ENCODE results near the gene MLYCD. TPM values are rescaled to one million over a fixed set of nuclear protein-coding genes. Genes with fewer than 3 reads are reported as not detected.

The MLYCD gene
- total and polyA plus RNA-seq, 4 donors, result 4.1 to 7.7 (median 4.8) TPM

DNA sequence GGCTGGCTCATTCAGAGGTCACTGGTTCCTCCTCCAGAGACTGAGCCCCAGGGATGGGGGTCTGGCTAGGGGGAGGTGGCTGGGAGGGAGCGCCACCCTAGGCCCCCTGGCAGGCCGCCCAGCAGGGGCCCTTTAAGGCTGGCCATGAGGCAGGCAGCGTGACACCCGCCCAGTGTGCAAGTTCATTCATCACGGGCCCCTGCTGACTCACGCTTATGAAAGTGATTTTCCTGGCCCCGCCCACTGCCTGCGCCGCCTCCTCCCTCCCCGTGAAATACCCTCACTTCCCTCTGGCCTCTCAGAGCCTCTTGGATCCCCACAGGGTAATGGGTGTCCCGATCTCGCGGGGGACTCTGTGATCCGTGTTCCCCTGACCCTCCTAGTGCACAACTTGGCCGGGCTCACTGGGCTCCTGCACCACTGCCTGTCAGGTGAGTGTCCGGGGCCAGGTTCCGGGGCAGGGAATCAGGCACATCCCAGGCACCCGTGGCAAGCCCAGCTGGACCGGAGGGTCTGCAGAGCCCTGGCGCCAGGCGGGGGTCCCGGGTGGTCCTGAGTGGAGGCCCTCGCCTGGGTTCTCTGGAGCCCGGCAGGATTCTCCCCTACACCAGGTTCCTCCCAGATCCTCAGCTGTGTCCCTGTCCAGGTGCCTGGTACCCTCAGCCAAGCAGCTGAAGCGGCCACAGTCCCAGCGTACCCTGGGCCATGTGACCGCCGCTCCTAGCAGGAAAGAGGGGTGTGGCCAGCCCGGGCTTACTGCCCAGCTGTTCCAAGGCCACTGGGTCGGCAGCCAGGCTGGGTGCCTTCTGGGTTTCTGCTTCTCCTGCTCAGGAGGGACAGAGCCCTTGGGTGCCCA is 54.3 kb downstream of the MLYCD start, which contains the start of gene OSGIN1:
Gene OSGIN1, plus strand, starts transcription at position 301 of the 856 bp plus-strand sequence. CDS start 4,432 bp downstream, outside the sequence.
- Histone ChIP-seq H3K4me3 (ENCODE audit: low read depth, low read length) (peak within 1 kb of the TSS; percentile 16), H3K4me1 (ENCODE audit: control insufficient read depth, insufficient read depth, low read length) (peaks cover 22% of the 10 kb centered on the region), H3K9me3 (ENCODE audit: control insufficient read depth, insufficient read depth, low read length) (no peaks in the 10 kb centered on the region), H3K36me3 (ENCODE audit: control insufficient read depth, insufficient read depth, low read length) (peaks cover 9% of the 10 kb centered on the region), H3K27me3 (ENCODE audit: control insufficient read depth, insufficient read depth, low read length) (peaks cover 7% of the 10 kb centered on the region), H3K27ac (ENCODE audit: low read depth, low read length) (no peak within 1 kb of the TSS)
- WGBS (ENCODE audit: insufficient coverage), result 35% methylated on average over 28 of the region's 30 CpGs
- peak in 1 of 6 donors; percentile 69 for DNase-seq (ENCODE audit: low read depth in 4 of 6, low spot score in 6 of 6)

DNA sequence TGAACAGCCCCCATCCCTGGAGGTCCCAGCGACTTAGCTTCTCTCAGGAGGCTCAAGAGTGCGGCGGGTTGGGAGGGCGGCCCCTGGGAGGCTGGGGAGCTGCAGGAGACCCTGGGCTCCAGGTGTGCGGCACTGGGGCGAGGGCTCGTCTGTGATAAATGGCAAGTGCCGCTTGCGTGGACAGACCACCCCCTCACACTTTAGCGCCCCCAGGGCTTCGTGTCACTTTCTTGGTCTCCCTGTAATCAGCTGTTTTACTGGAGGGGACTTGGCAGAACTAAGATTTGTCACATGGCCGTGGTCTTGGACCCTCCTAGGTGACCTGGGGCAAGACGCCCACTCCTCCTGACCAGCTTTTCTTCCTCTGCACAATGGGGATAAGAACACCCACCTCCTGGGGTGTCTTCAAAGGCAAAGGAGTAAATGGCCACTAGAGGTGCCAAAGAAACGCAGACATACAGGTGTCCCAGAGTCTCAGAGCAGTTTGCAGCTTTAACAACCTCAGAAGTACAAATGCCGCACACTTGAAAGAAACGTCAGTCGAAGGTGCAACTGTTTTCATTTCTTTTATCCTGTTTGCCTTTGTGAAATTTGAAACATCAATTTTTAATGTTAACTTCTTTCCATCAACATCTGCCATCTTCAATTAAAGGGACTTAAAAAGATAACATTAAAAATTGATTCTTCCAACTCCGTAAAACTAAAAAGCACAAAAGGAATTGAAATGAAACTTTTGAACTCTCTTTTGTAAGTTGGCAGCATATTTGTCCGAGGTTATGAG is 55.1 kb downstream of the MLYCD start:
- peak in 1 of 6 donors; percentile 41 for DNase-seq (ENCODE audit: low read depth in 4 of 6, low spot score in 6 of 6)
- peaks cover 7% of the 10 kb centered on the region for H3K27me3 ChIP-seq (ENCODE audit: control insufficient read depth, insufficient read depth, low read length)
- 78% methylated on average over 7 of the region's 19 CpGs for WGBS (ENCODE audit: insufficient coverage)
- H3K27ac ChIP-seq (ENCODE audit: low read depth, low read length), result no peak overlapping the region
- H3K4me1 ChIP-seq (ENCODE audit: control insufficient read depth, insufficient read depth, low read length), result peaks cover 22% of the 10 kb centered on the region
- no peaks in the 10 kb centered on the region for H3K9me3 ChIP-seq (ENCODE audit: control insufficient read depth, insufficient read depth, low read length)
- peaks cover 5% of the 10 kb centered on the region for H3K36me3 ChIP-seq (ENCODE audit: control insufficient read depth, insufficient read depth, low read length)
- H3K4me3 ChIP-seq (ENCODE audit: low read depth, low read length), result no peak overlapping the region

DNA sequence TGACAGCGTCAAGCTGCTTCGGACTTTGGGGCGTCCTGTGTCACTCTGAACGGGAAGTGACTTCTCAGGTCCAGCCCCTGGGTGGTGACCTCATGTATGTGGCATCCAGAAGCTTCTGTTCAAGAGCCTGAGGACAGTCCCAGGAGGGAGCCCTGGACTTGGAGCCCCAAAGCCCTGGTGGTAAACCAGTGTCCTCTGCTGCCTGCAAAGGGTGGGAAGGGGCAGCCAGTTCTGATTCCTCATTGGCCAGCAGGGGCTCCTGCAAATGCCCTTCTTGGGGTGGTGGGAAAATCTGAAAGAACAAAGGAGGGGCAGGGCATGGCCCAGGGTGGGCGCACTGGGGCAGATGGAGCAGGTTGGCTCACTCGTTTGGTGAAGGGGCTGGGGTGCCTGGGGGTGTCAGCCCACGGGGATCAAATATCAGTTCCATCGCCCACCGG is 55.7 kb downstream of the MLYCD start:
- H3K36me3 ChIP-seq (ENCODE audit: control insufficient read depth, insufficient read depth, low read length), result peaks cover 3% of the 10 kb centered on the region
- H3K27ac ChIP-seq (ENCODE audit: low read depth, low read length), result no peak overlapping the region
- 84% methylated on average over 8 of the region's 9 CpGs for WGBS (ENCODE audit: insufficient coverage)
- H3K4me1 ChIP-seq (ENCODE audit: control insufficient read depth, insufficient read depth, low read length), result peaks cover 22% of the 10 kb centered on the region
- peaks cover 7% of the 10 kb centered on the region for H3K27me3 ChIP-seq (ENCODE audit: control insufficient read depth, insufficient read depth, low read length)
- no peaks in the 10 kb centered on the region for H3K9me3 ChIP-seq (ENCODE audit: control insufficient read depth, insufficient read depth, low read length)
- no peak for DNase-seq (ENCODE audit: low read depth in 4 of 6, low spot score in 6 of 6)
- no peak overlapping the region for H3K4me3 ChIP-seq (ENCODE audit: low read depth, low read length)

DNA sequence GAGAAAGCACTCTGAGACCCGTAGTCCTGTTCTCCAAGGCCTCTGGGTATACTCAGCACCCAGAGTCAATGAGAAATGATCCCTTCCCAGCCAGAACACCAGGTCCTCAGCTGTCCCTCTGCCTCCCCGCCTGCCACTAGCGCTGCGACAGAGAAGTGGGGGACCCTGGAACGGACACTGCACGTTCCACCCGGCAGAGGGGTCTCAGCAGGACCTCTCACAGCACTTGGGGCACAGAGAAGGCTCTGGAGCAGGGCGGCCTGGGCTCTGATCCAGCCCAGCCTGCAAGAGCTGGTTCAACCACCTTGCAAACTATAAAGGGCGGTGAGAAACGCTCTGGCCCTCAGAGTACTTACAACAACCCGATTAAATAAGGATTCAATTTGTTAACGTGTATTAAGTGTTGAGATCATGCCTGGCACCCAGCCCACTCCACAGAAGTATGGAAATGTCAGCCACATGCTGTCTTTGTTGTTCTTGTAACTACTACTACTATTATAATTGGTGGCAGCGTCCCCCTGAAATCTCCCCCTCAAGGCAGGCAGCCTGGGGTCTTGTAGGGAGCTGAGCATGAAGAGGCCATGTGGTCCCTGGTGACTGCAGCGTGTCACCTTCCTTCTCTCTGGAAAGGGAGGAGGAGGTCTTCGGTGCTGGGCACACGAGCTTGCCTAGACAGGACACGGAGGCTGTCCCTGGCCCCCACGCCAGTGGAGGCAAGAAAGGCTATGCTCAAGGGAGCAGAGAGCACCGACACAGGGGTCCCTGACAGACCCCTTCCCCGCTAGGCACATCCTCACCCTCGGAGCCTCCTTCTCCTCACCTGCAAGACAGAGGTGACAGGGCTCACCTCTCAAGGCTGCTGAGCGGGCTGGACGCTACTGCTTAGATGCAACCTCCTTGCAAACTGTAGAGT is 56.6 kb downstream of the MLYCD start:
- H3K27ac ChIP-seq (ENCODE audit: low read depth, low read length), result no peak overlapping the region
- no peak for DNase-seq (ENCODE audit: low read depth in 4 of 6, low spot score in 6 of 6)
- H3K27me3 ChIP-seq (ENCODE audit: control insufficient read depth, insufficient read depth, low read length), result peaks cover 7% of the 10 kb centered on the region
- no peaks in the 10 kb centered on the region for H3K9me3 ChIP-seq (ENCODE audit: control insufficient read depth, insufficient read depth, low read length)
- H3K36me3 ChIP-seq (ENCODE audit: control insufficient read depth, insufficient read depth, low read length), result peaks cover 7% of the 10 kb centered on the region
- 82% methylated on average over 12 of the region's 23 CpGs for WGBS (ENCODE audit: insufficient coverage)
- no peak overlapping the region for H3K4me3 ChIP-seq (ENCODE audit: low read depth, low read length)
- peaks cover 22% of the 10 kb centered on the region for H3K4me1 ChIP-seq (ENCODE audit: control insufficient read depth, insufficient read depth, low read length)

DNA sequence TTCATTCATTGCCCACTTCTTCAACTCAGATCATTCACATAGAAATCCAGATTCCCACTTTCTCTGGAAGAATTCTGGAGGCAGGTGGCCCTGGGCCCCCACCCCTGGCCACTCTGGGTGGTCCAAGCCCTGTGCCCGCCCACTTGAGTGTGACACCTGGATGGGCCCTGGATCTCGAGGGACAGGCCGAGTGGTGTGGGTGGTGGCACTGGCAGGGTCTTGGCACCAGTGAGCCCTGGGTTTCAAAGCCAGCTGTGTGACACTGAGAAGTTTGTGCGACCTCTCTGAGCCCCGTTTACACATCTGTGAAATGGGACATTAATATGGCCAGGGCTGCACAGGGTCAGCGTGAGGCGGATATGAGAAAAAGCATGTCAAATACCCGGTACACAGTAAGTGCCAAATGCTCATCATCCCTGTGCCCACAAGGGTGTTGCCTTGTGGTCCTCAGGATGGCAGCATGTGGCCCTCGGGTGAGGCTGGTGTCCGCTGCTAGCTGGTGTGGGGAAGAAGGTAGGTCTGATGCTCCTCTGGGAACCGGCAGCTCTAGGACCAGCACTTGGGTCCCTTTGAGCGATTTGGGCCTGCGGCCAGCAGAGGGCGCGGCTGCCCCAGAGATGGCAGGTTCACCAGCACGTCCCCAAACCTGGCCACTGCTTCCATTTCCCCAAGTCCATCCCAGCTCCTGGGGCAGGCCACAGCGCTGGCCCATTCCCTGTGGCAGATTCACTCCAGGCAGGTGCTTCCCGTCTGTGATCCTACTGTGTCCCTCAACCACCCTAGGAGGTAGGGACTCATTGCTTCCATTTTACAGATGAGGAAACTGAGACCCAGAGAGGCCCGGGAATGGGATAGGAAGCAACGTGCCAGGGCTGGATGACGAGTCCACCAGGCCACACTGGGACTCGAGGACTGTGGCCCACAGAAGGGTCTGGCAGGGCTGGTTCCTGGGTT is 57.7 kb downstream of the MLYCD start:
- Histone ChIP-seq H3K27ac (ENCODE audit: low read depth, low read length) (no peak overlapping the region), H3K27me3 (ENCODE audit: control insufficient read depth, insufficient read depth, low read length) (peaks cover 7% of the 10 kb centered on the region), H3K4me3 (ENCODE audit: low read depth, low read length) (no peak overlapping the region), H3K36me3 (ENCODE audit: control insufficient read depth, insufficient read depth, low read length) (peaks cover 12% of the 10 kb centered on the region), H3K9me3 (ENCODE audit: control insufficient read depth, insufficient read depth, low read length) (no peaks in the 10 kb centered on the region), H3K4me1 (ENCODE audit: control insufficient read depth, insufficient read depth, low read length) (peaks cover 22% of the 10 kb centered on the region)
- 50% methylated on average over 22 of the region's 22 CpGs for WGBS (ENCODE audit: insufficient coverage)
- DNase-seq (ENCODE audit: low read depth in 4 of 6, low spot score in 6 of 6), result peak in 5 of 6 donors; percentile 43 to 91 (median 48)

DNA sequence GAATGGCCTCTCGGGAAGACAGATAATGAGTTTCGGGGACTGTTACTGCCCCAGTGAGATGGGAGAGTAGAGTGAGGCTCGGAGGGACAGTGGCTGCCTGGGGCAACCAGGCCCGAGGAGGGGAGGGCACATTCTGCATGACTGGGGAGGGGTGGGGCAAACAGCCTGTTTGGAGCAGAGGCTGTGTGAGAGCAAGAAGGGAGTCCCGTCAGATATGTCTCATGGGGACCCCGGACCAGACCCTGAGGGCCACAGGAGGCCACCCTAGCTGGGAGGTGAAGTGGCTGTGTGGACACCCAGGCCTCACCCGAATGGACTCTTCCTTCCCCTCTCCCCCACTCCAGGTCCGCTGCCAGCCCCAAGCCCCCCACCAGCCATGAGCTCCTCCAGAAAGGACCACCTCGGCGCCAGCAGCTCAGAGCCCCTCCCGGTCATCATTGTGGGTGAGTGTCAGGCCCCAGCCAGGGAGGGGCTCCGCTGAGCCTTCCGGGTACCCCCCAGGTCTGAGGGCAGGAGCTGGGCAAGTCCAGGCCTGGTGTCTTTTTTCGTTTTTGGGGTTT is 58.5 kb downstream of the MLYCD start:
- H3K4me3 ChIP-seq (ENCODE audit: low read depth, low read length), result no peak overlapping the region
- DNase-seq (ENCODE audit: low read depth in 4 of 6, low spot score in 6 of 6), result no peak
- H3K36me3 ChIP-seq (ENCODE audit: control insufficient read depth, insufficient read depth, low read length), result peaks cover 12% of the 10 kb centered on the region
- no peaks in the 10 kb centered on the region for H3K9me3 ChIP-seq (ENCODE audit: control insufficient read depth, insufficient read depth, low read length)
- peaks cover 7% of the 10 kb centered on the region for H3K27me3 ChIP-seq (ENCODE audit: control insufficient read depth, insufficient read depth, low read length)
- 84% methylated on average over 8 of the region's 14 CpGs for WGBS (ENCODE audit: insufficient coverage)
- peaks cover 22% of the 10 kb centered on the region for H3K4me1 ChIP-seq (ENCODE audit: control insufficient read depth, insufficient read depth, low read length)
- H3K27ac ChIP-seq (ENCODE audit: low read depth, low read length), result no peak overlapping the region

DNA sequence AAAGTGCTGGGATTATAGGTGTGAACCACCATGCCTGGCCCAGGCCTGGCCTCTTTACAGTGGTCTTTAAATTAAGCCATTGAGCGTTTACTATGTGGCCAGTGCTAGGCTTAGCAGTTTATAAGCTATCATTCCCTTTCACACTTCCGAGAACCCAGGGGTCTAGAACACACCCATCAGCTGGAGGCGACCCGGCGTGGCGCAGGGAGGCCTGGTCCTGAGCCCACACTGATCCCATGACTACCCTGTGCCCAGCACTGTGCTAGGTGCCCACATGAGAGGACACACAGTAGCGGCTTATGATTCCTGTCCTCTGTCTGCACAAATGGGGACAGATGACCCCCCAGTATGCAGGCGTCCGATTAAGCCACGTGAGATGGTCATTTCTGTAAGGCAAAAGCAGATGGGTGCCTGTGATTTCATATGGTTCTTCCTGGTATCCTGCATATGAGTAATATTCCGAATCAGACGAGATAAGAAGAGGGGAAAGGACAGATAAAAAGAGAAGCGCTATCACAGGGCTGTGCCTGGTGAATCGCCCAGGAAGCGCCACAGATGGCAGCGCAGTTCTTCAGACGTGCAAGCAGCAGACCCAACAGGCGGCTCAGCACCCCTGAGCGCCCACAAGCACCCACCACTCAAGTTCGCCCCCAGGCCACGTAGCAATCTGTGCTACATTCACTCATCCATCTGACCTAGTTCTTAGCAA is 59.4 kb downstream of the MLYCD start:
- H3K36me3 ChIP-seq (ENCODE audit: control insufficient read depth, insufficient read depth, low read length), result peaks cover 15% of the 10 kb centered on the region
- no peaks in the 10 kb centered on the region for H3K9me3 ChIP-seq (ENCODE audit: control insufficient read depth, insufficient read depth, low read length)
- H3K27me3 ChIP-seq (ENCODE audit: control insufficient read depth, insufficient read depth, low read length), result peaks cover under 1% of the 10 kb centered on the region
- no peak overlapping the region for H3K4me3 ChIP-seq (ENCODE audit: low read depth, low read length)
- DNase-seq (ENCODE audit: low read depth in 4 of 6, low spot score in 6 of 6), result no peak
- no peak overlapping the region for H3K27ac ChIP-seq (ENCODE audit: low read depth, low read length)
- peaks cover 14% of the 10 kb centered on the region for H3K4me1 ChIP-seq (ENCODE audit: control insufficient read depth, insufficient read depth, low read length)
- WGBS (ENCODE audit: insufficient coverage), result 79% methylated on average over 20 of the region's 21 CpGs

All from spinal cord (tissue), 10 donors.